H1 (cell line): Measurements from ENCODE around the gene SEC61B. TPM values are rescaled to one million over a fixed set of nuclear protein-coding genes. Genes with fewer than 3 reads are reported as not detected.

Experiments
- CTCF ChIA-PET: fragments of 300-600 bp; sonication (Branson Sonifier 250); formaldehyde crosslinking; loops from one replicate; lab custom pipeline; 2021; ENCODE audit not compliant: partially characterized antibody; lab: Charles Lee
- POLR2A ChIA-PET: fragments of 300-600 bp; sonication (Branson Sonifier 250); formaldehyde crosslinking; loops from one replicate; lab custom pipeline; 2021; ENCODE audit warnings: inconsistent platforms; ENCODE audit not compliant: partially characterized antibody; lab: Charles Lee
- DNase-seq, 2 experiments: peaks; one replicate each; pipeline versions ENCODE4 v3.0.0 to v3.0.0-alpha.2; 2010 to 2022; ENCODE audit warnings: low spot score in 2 of 2, low read depth in 1 of 2, mixed read lengths in 1 of 2
- FAIRE-seq: peaks from 2 replicates; lab custom pipeline; 2011; peaks lifted over from hg19 to GRCh38; lab: Jason Lieb, UNC
- H2AFZ ChIP-seq: 2 replicates; pipeline ENCODE4 v1.8.1; 2012; ENCODE audit warnings: low read length, inconsistent platforms
- H2AK5ac ChIP-seq: 2 replicates; pipeline ENCODE4 v1.6.1; 2013; ENCODE audit warnings: low read depth, low read length
- H2BK120ac ChIP-seq: replicated peaks from 2 replicates; pipeline ENCODE3; 2013; ENCODE audit warnings: low read depth, low read length, inconsistent platforms
- H2BK12ac ChIP-seq: 2 replicates; pipeline ENCODE4 v1.6.1; 2013; ENCODE audit warnings: low read depth, low read length
- H2BK15ac ChIP-seq: 2 replicates; pipeline ENCODE4 v1.6.1; 2013; ENCODE audit warnings: low read length
- H2BK20ac ChIP-seq: 2 replicates; pipeline ENCODE4 v1.6.1; 2013; ENCODE audit warnings: low read length
- H2BK5ac ChIP-seq: 2 replicates; pipeline ENCODE4 v1.6.1; 2013; ENCODE audit warnings: low read depth, low read length
- H3K14ac ChIP-seq: 2 replicates; pipeline ENCODE4 v1.6.1; 2013; ENCODE audit warnings: inconsistent platforms; ENCODE audit not compliant: insufficient read length
- H3K18ac ChIP-seq: 2 replicates; pipeline ENCODE4 v1.6.1; 2013; ENCODE audit warnings: low read length; ENCODE audit errors: extremely low read depth
- H3K23ac ChIP-seq: 2 replicates; pipeline ENCODE4 v1.6.1; 2013; ENCODE audit warnings: inconsistent platforms; ENCODE audit not compliant: insufficient read length
- H3K23me2 ChIP-seq: 2 replicates; pipeline ENCODE4 v1.6.1; 2013; ENCODE audit warnings: low read depth, low read length
- H3K27ac ChIP-seq: 2 replicates; pipeline ENCODE4 v1.6.1; 2011; ENCODE audit warnings: low read depth, low read length, inconsistent platforms
- H3K27me3 ChIP-seq, 4 experiments: replicated peaks in 1 of 4; 1 replicate in 1 of 4; 2 replicates in 3 of 4; pipeline versions ENCODE4 v1.6.1 to v1.8.1; 2011 to 2013; ENCODE audit warnings: low read length in 3 of 4, mild to moderate bottlenecking in 3 of 4, inconsistent platforms in 2 of 4, mixed read lengths in 2 of 4, moderate library complexity in 1 of 4; ENCODE audit not compliant: control insufficient read depth in 3 of 4, insufficient read depth in 3 of 4; ENCODE audit errors: extremely low read depth in 1 of 4
- H3K36me3 ChIP-seq, 4 experiments: 2 replicates each; pipeline versions ENCODE4 v1.6.1 to v1.8.1; 2011 to 2013; ENCODE audit warnings: mild to moderate bottlenecking in 4 of 4, low read length in 3 of 4, moderate library complexity in 2 of 4, control low read depth in 1 of 4, inconsistent platforms in 1 of 4; ENCODE audit not compliant: insufficient read depth in 4 of 4, control insufficient read depth in 2 of 4
- H3K4ac ChIP-seq: replicated peaks from 2 replicates; pipeline ENCODE3; 2013; ENCODE audit warnings: low read length, low read depth, mixed read lengths, inconsistent platforms; ENCODE audit not compliant: insufficient read length
- H3K4me1 ChIP-seq, 4 experiments: replicated peaks in 1 of 4; 1 replicate in 1 of 4; 2 replicates in 3 of 4; pipeline versions ENCODE4 v1.6.1 to v1.8.1; 2011 to 2013; ENCODE audit warnings: low read length in 3 of 4, inconsistent platforms in 2 of 4, mixed read lengths in 1 of 4; ENCODE audit not compliant: insufficient read depth in 4 of 4, control insufficient read depth in 3 of 4
- H3K4me2 ChIP-seq, 2 experiments: 2 replicates each; pipeline versions ENCODE4 v1.6.1 to v1.8.1; 2011 to 2013; ENCODE audit warnings: low read depth in 2 of 2, low read length in 2 of 2, control low read depth in 1 of 2, inconsistent platforms in 1 of 2, mild to moderate bottlenecking in 1 of 2; ENCODE audit not compliant: insufficient read depth in 1 of 2
- H3K4me3 ChIP-seq, 4 experiments: fragments of 200-600, 300-600 bp in 1 of 4; sonication (generic), shearing (Covaris generic), sonication (Bioruptor Twin) in 1 of 4; 2 replicates each; pipeline versions ENCODE4 v1.5.1 to v1.8.1; 2011 to 2016; ENCODE audit warnings: low read length in 4 of 4, low read depth in 3 of 4, control low read depth in 2 of 4, inconsistent platforms in 2 of 4, mild to moderate bottlenecking in 2 of 4, mixed read lengths in 1 of 4, moderate library complexity in 1 of 4; ENCODE audit not compliant: insufficient read depth in 2 of 4; ENCODE audit errors: extremely low read depth in 1 of 4
- H3K56ac ChIP-seq: replicated peaks from 2 replicates; pipeline ENCODE3; 2013; ENCODE audit warnings: low read depth, mild to moderate bottlenecking, mixed read lengths, low read length, inconsistent platforms; ENCODE audit not compliant: insufficient read length
- H3K79me1 ChIP-seq: 2 replicates; pipeline ENCODE4 v1.6.1; 2013; ENCODE audit warnings: low read depth, low read length, control low read depth
- H3K79me2 ChIP-seq, 2 experiments: 2 replicates each; pipeline versions ENCODE4 v1.6.1 to v1.8.1; 2012 to 2013; ENCODE audit warnings: low read length in 2 of 2, mild to moderate bottlenecking in 2 of 2, inconsistent platforms in 1 of 2; ENCODE audit not compliant: insufficient read depth in 2 of 2, control insufficient read depth in 1 of 2
- H3K9ac ChIP-seq, 4 experiments: replicated peaks in 1 of 4; 1 replicate in 1 of 4; 2 replicates in 3 of 4; pipeline versions ENCODE4 v1.6.1 to v1.8.1; 2011 to 2013; ENCODE audit warnings: low read depth in 3 of 4, low read length in 3 of 4, control low read depth in 2 of 4, mild to moderate bottlenecking in 2 of 4, moderate library complexity in 2 of 4, inconsistent platforms in 1 of 4; ENCODE audit errors: extremely low read depth in 1 of 4
- H3K9me3 ChIP-seq, 2 experiments: 2 replicates each; pipeline versions ENCODE4 v1.6.1 to v1.8.1; 2012 to 2013; ENCODE audit warnings: mild to moderate bottlenecking in 2 of 2, moderate library complexity in 2 of 2, control low read depth in 1 of 2, inconsistent platforms in 1 of 2, low read depth in 1 of 2, low read length in 1 of 2, mixed read lengths in 1 of 2; ENCODE audit not compliant: insufficient read depth in 2 of 2
- H4K20me1 ChIP-seq, 2 experiments: replicated peaks in 1 of 2; 2 replicates each; pipeline versions ENCODE3 to v1.8.1; 2011 to 2013; ENCODE audit warnings: inconsistent platforms in 2 of 2, low read length in 2 of 2, mild to moderate bottlenecking in 1 of 2; ENCODE audit not compliant: insufficient read depth in 2 of 2, control insufficient read depth in 1 of 2
- H4K5ac ChIP-seq: 2 replicates; pipeline ENCODE4 v1.6.1; 2013; ENCODE audit warnings: low read length, low read depth, mixed read lengths, inconsistent platforms; ENCODE audit not compliant: insufficient read length
- H4K8ac ChIP-seq: 2 replicates; pipeline ENCODE4 v1.8.0; 2013; ENCODE audit warnings: mild to moderate bottlenecking, moderate library complexity, low read length, inconsistent platforms; ENCODE audit not compliant: insufficient read depth; ENCODE audit errors: extremely low read depth
- H4K91ac ChIP-seq: replicated peaks from 2 replicates; pipeline ENCODE3; 2013; ENCODE audit warnings: low read length, mixed read lengths, inconsistent platforms; ENCODE audit not compliant: insufficient read length
- EZH2 ChIP-seq: fragments of 200-600 bp; sonication (generic); IDR thresholded peaks from 2 replicates; pipeline ENCODE4 v1.7.1; 2012; ENCODE audit warnings: low read depth, mild to moderate bottlenecking, moderate library complexity, low read length, inconsistent platforms; ENCODE audit not compliant: severe bottlenecking
- TCF12 ChIP-seq: IDR thresholded peaks from 2 replicates; pipeline ENCODE4 v1.6.1; 2011; ENCODE audit warnings: low read depth, mild to moderate bottlenecking, low read length
- USF2 ChIP-seq: IDR thresholded peaks from 2 replicates; pipeline ENCODE4 v1.6.1; 2011; ENCODE audit warnings: low read length, improper control_type of control experiment
- WGBS, 2 experiments: shearing (Covaris generic) in 1 of 2; methylation state at CpG; one replicate each; pipeline versions ENCODE4 v1.1.6 to v1.1.7; 2013 to 2015; ENCODE audit warnings: low lambda C conversion rate in 2 of 2, mixed read lengths in 2 of 2, inconsistent platforms in 1 of 2, low coverage in 1 of 2, missing lambda C conversion rate in 1 of 2; ENCODE audit not compliant: insufficient replicate concordance in 2 of 2, insufficient coverage in 1 of 2, insufficient read length in 1 of 2; ENCODE audit errors: extremely low coverage in 1 of 2, missing lambda C conversion rate in 1 of 2; 5-methylcytosine and 5-hydroxymethylcytosine counted together
- polyA plus RNA-seq, 7 experiments: library from polyadenylated mRNA; depleted of rRNA in 3 of 7; stranded (reverse) in 5 of 7; unstranded in 2 of 7; fragments of >200 nt in 5 of 7; fragments of 200-250 nt in 2 of 7; gene quantifications; 1 replicate in 5 of 7; 2 replicates in 1 of 7; 4 replicates in 1 of 7; pipeline versions ENCODE4 v1.2.1 to v1.2.3, GENCODE V29; 2011 to 2013; ENCODE audit warnings: missing spikeins in 2 of 7, mixed read lengths in 2 of 7
- total RNA-seq: library from RNA; stranded (reverse); fragmentation: NEBNext Ultra II Directional; extraction: Animal tissue kit (Norgen Biotek cat#: 25700); gene quantifications from 2 replicates; pipeline ENCODE4 v1.2.1, GENCODE V29; 2021

SEC61B gene
- total and polyA plus RNA-seq, 2 of the 8 experiments (the other 6 are each of a cell fraction or from before 2014, with no cell fraction given), result 155 to 379 TPM

GRCh38 chr9:99270491-99270890 is 48.4 kb downstream of the SEC61B start:
- H2BK120ac ChIP-seq, result no peak overlapping the region
- no peaks in the 10 kb centered on the region for H3K23me2 ChIP-seq
- H4K5ac ChIP-seq, result no peak overlapping the region
- H3K27me3 ChIP-seq, result no peaks in the 10 kb centered on the region
- no peaks in the 10 kb centered on the region for H3K36me3 ChIP-seq
- no peak overlapping the region for H3K4me2 ChIP-seq
- no peaks in the 10 kb centered on the region for H3K9me3 ChIP-seq
- no peak overlapping the region for H3K27ac ChIP-seq
- POLR2A ChIA-PET, result no interaction called here
- H2AFZ ChIP-seq, result no peak overlapping the region
- no peak overlapping the region for H2BK12ac ChIP-seq
- H3K9ac ChIP-seq, result no peak overlapping the region
- H3K14ac ChIP-seq, result no peak overlapping the region
- no peak overlapping the region for H3K4me3 ChIP-seq
- H3K4me1 ChIP-seq, result no peaks in the 10 kb centered on the region
- no peak overlapping the region for H3K4ac ChIP-seq
- H2BK15ac ChIP-seq, result no peak overlapping the region
- CTCF ChIA-PET, result no interaction called here
- no peak overlapping the region for H3K18ac ChIP-seq
- no peak overlapping the region for H4K91ac ChIP-seq
- H4K8ac ChIP-seq, result no peak overlapping the region
- no peak overlapping the region for H2BK20ac ChIP-seq
- H4K20me1 ChIP-seq, result no peaks in the 10 kb centered on the region
- DNase-seq (no peak), FAIRE-seq (no peak)
- WGBS, 2 experiments, result 65% methylated on average over 3 of the region's 3 CpGs; no CpG with 5 or more reads in 1 of the 2 experiments
- no peaks in the 10 kb centered on the region for H3K79me2 ChIP-seq
- no peak overlapping the region for H3K23ac ChIP-seq
- no peak overlapping the region for H3K56ac ChIP-seq
- no peak overlapping the region for H2BK5ac ChIP-seq
- H3K79me1 ChIP-seq, result no peaks in the 10 kb centered on the region
- H2AK5ac ChIP-seq, result no peak overlapping the region
- no peak for TF ChIP-seq TCF12
- no peak for TF ChIP-seq USF2
- no peak for TF ChIP-seq EZH2
